HG02981 (cell line): ENCODE data around the gene ACSS2.
"Not testable (repeated sequence)": the region's sequence is repeated elsewhere in the genome, so short reads cannot be mapped to it uniquely, and the experiment has no call there.

Source experiments
- ATAC-seq: cut with Tn5 transposase; IDR thresholded peaks from one replicate; pipeline ENCODE4 v1.9.1; 2021; ENCODE audit warnings: mild to moderate bottlenecking, moderate library complexity; ENCODE audit not compliant: unreplicated experiment

ACSS2 gene

GRCh38 chr20:34872622-34873224, 3.7 kb upstream of the ACSS2 start, which contains the start of gene GGT7:
Gene GGT7 (minus strand): TSS chr20:34872856. CDS start chr20:34872815, 41 bp downstream.
- ATAC-seq = no peak

- ATAC-seq = no peak
Measured at GRCh38 chr20:34873583-34874093, 2.8 kb upstream of the ACSS2 start.

- no peak for ATAC-seq
Measured at GRCh38 chr20:34874094-34874654, 2.2 kb upstream of the ACSS2 start.

GRCh38 chr20:34875642-34876405, 588 bp upstream of the ACSS2 start:
- ATAC-seq = peak; percentile 49

- ATAC-seq = no peak
Measured at GRCh38 chr20:34880215-34880850, 3.9 kb downstream of the ACSS2 start.

GRCh38 chr20:34880971-34881370, 4.6 kb downstream of the ACSS2 start:
- ATAC-seq = not testable (repeated sequence)

GRCh38 chr20:34881689-34882088, 5.3 kb downstream of the ACSS2 start:
- ATAC-seq = no peak

GRCh38 chr20:34883087-34883688, 6.8 kb downstream of the ACSS2 start:
- no peak for ATAC-seq

GRCh38 chr20:34883809-34884208, 7.4 kb downstream of the ACSS2 start:
- no peak for ATAC-seq

GRCh38 chr20:34884260-34884659, 7.8 kb downstream of the ACSS2 start:
- ATAC-seq = no peak

- ATAC-seq = no peak
Measured at GRCh38 chr20:34886122-34886521, 9.7 kb downstream of the ACSS2 start.

- ATAC-seq = no peak
Measured at GRCh38 chr20:34887023-34887422, 10.6 kb downstream of the ACSS2 start.

GRCh38 chr20:34888468-34888867, 12.1 kb downstream of the ACSS2 start:
- no peak for ATAC-seq

- no peak for ATAC-seq
Measured at GRCh38 chr20:34891166-34892062, 15.0 kb downstream of the ACSS2 start.

GRCh38 chr20:34892671-34893070, 16.3 kb downstream of the ACSS2 start:
- no peak for ATAC-seq

- no peak for ATAC-seq
Measured at GRCh38 chr20:34894723-34895122, 18.3 kb downstream of the ACSS2 start.

- ATAC-seq = no peak
Measured at GRCh38 chr20:34895465-34895864, 19.1 kb downstream of the ACSS2 start.

- no peak for ATAC-seq
Measured at GRCh38 chr20:34896086-34896621, 19.7 kb downstream of the ACSS2 start.

GRCh38 chr20:34898129-34898528, 21.7 kb downstream of the ACSS2 start:
- not testable (repeated sequence) for ATAC-seq

GRCh38 chr20:34898731-34899130, 22.3 kb downstream of the ACSS2 start:
- not testable (repeated sequence) for ATAC-seq
